A673 (cell line): ENCODE results near the gene PTPRK.

Experiments
- EZH2 ChIP-seq: fragments of 200-600 bp; sonication (generic); IDR thresholded peaks from 2 replicates; pipeline ENCODE4 v1.6.1; 2017; ENCODE audit warnings: borderline replicate concordance, low read depth, mild to moderate bottlenecking, mixed read lengths, antibody characterized with exemption, low read length; ENCODE audit not compliant: poor library complexity, severe bottlenecking
- TF ChIP-seq, protein P1 (sequence below): fragments of 300-800, 200-600 bp; sonication (generic); conservative IDR thresholded peaks from 2 replicates; pipeline ENCODE4 v1.5.1; 2017; ENCODE audit warnings: low read depth, mild to moderate bottlenecking, antibody characterized with exemption, low read length, moderate library complexity, mixed read lengths

GRCh38 chr6:128127650-128128049 lies 392.7 kb downstream of the PTPRK start:
- TF ChIP-seq, protein P1, sequence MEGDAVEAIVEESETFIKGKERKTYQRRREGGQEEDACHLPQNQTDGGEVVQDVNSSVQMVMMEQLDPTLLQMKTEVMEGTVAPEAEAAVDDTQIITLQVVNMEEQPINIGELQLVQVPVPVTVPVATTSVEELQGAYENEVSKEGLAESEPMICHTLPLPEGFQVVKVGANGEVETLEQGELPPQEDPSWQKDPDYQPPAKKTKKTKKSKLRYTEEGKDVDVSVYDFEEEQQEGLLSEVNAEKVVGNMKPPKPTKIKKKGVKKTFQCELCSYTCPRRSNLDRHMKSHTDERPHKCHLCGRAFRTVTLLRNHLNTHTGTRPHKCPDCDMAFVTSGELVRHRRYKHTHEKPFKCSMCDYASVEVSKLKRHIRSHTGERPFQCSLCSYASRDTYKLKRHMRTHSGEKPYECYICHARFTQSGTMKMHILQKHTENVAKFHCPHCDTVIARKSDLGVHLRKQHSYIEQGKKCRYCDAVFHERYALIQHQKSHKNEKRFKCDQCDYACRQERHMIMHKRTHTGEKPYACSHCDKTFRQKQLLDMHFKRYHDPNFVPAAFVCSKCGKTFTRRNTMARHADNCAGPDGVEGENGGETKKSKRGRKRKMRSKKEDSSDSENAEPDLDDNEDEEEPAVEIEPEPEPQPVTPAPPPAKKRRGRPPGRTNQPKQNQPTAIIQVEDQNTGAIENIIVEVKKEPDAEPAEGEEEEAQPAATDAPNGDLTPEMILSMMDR = no peak
- no peak for TF ChIP-seq EZH2
